ENCODE measurements around the gene SEMA3B.
A peak's percentile ranks its signal among the peaks of the same experiment; 100 is the strongest.
"Not testable (repeated sequence)": the region's sequence is repeated elsewhere in the genome, so short reads cannot be mapped to it uniquely, and the experiment has no call there.

Gene SEMA3B

GRCh38 chr3:50268703-50269451 is at the start of gene SEMA3B:
TSS of gene SEMA3B (plus strand) at chr3:50269147. CDS start at chr3:50269241, 94 bp downstream.
- H3K36me3 ChIP-seq (ENCODE audit: control insufficient read depth in 2 of 2, insufficient read depth in 2 of 2, low read length in 2 of 2) = no peaks in the 10 kb centered on the region
- peak within 1 kb of the TSS; percentile 83 to 87 for H3K9ac ChIP-seq (ENCODE audit: low read length in 2 of 2)
- H3K27me3 ChIP-seq (ENCODE audit: control insufficient read depth in 1 of 2, insufficient read depth in 2 of 2, low read length in 2 of 2) = peaks cover 0 to 9% of the 10 kb centered on the region in 2 donors
- H3K4me1 ChIP-seq (ENCODE audit: control insufficient read depth, insufficient read depth, low read length) = peaks cover 74% of the 10 kb centered on the region
- peak within 1 kb of the TSS; percentile 62 to 78 for H3K4me3 ChIP-seq (ENCODE audit: low read length in 2 of 2)
- H3K9me3 ChIP-seq (ENCODE audit: control insufficient read depth in 2 of 2, low read length in 2 of 2) = no peaks in the 10 kb centered on the region
- peak within 1 kb of the TSS; percentile 96 for H3K27ac ChIP-seq (ENCODE audit: low read length)

GRCh38 chr3:50219285-50219684 is 49.7 kb upstream of the SEMA3B start:
- H3K4me1 ChIP-seq (ENCODE audit: control insufficient read depth, insufficient read depth, low read length) = no peaks in the 10 kb centered on the region
- no peaks in the 10 kb centered on the region for H3K9me3 ChIP-seq (ENCODE audit: control insufficient read depth in 2 of 2, low read length in 2 of 2)
- H3K36me3 ChIP-seq (ENCODE audit: control insufficient read depth in 2 of 2, insufficient read depth in 2 of 2, low read length in 2 of 2) = no peaks in the 10 kb centered on the region
- no peak overlapping the region for H3K4me3 ChIP-seq (ENCODE audit: low read length in 2 of 2)
- H3K9ac ChIP-seq (ENCODE audit: low read length in 2 of 2) = no peak overlapping the region
- peaks cover 2 to 4% of the 10 kb centered on the region in 2 donors for H3K27me3 ChIP-seq (ENCODE audit: control insufficient read depth in 1 of 2, insufficient read depth in 2 of 2, low read length in 2 of 2)
- H3K27ac ChIP-seq (ENCODE audit: low read length) = no peak overlapping the region

- Histone ChIP-seq H3K27ac (ENCODE audit: low read length) (no peak overlapping the region), H3K9ac (ENCODE audit: low read length in 2 of 2) (no peak overlapping the region), H3K4me3 (ENCODE audit: low read length in 2 of 2) (no peak overlapping the region), H3K4me1 (ENCODE audit: control insufficient read depth, insufficient read depth, low read length) (no peaks in the 10 kb centered on the region), H3K9me3 (ENCODE audit: control insufficient read depth in 2 of 2, low read length in 2 of 2) (no peaks in the 10 kb centered on the region), H3K27me3 (ENCODE audit: control insufficient read depth in 1 of 2, insufficient read depth in 2 of 2, low read length in 2 of 2) (peaks cover 2 to 4% of the 10 kb centered on the region in 2 donors), H3K36me3 (ENCODE audit: control insufficient read depth in 2 of 2, insufficient read depth in 2 of 2, low read length in 2 of 2) (no peaks in the 10 kb centered on the region)
These were observed 48.8 kb upstream of the SEMA3B start for GRCh38 chr3:50220109-50220508.

- Histone ChIP-seq H3K4me3 (ENCODE audit: low read length in 2 of 2) (no peak overlapping the region), H3K27ac (ENCODE audit: low read length) (no peak overlapping the region), H3K27me3 (ENCODE audit: control insufficient read depth in 1 of 2, insufficient read depth in 2 of 2, low read length in 2 of 2) (peaks cover 2 to 4% of the 10 kb centered on the region in 2 donors), H3K36me3 (ENCODE audit: control insufficient read depth in 2 of 2, insufficient read depth in 2 of 2, low read length in 2 of 2) (no peaks in the 10 kb centered on the region), H3K4me1 (ENCODE audit: control insufficient read depth, insufficient read depth, low read length) (peaks cover 2% of the 10 kb centered on the region), H3K9ac (ENCODE audit: low read length in 2 of 2) (no peak overlapping the region), H3K9me3 (ENCODE audit: control insufficient read depth in 2 of 2, low read length in 2 of 2) (no peaks in the 10 kb centered on the region)
These were observed 47.9 kb upstream of the SEMA3B start for GRCh38 chr3:50221051-50221410.

GRCh38 chr3:50221411-50222168 is 47.4 kb upstream of the SEMA3B start:
- peaks cover 2 to 4% of the 10 kb centered on the region in 2 donors for H3K27me3 ChIP-seq (ENCODE audit: control insufficient read depth in 1 of 2, insufficient read depth in 2 of 2, low read length in 2 of 2)
- no peak overlapping the region for H3K9ac ChIP-seq (ENCODE audit: low read length in 2 of 2)
- no peak overlapping the region for H3K27ac ChIP-seq (ENCODE audit: low read length)
- H3K9me3 ChIP-seq (ENCODE audit: control insufficient read depth in 2 of 2, low read length in 2 of 2) = no peaks in the 10 kb centered on the region
- H3K4me3 ChIP-seq (ENCODE audit: low read length in 2 of 2) = no peak overlapping the region
- no peaks in the 10 kb centered on the region for H3K36me3 ChIP-seq (ENCODE audit: control insufficient read depth in 2 of 2, insufficient read depth in 2 of 2, low read length in 2 of 2)
- peaks cover 6% of the 10 kb centered on the region for H3K4me1 ChIP-seq (ENCODE audit: control insufficient read depth, insufficient read depth, low read length)

GRCh38 chr3:50222169-50222528 is 46.8 kb upstream of the SEMA3B start:
- no peak overlapping the region for H3K4me3 ChIP-seq (ENCODE audit: low read length in 2 of 2)
- no peak overlapping the region for H3K9ac ChIP-seq (ENCODE audit: low read length in 2 of 2)
- H3K9me3 ChIP-seq (ENCODE audit: control insufficient read depth in 2 of 2, low read length in 2 of 2) = no peaks in the 10 kb centered on the region
- H3K4me1 ChIP-seq (ENCODE audit: control insufficient read depth, insufficient read depth, low read length) = peaks cover 10% of the 10 kb centered on the region
- no peaks in the 10 kb centered on the region for H3K36me3 ChIP-seq (ENCODE audit: control insufficient read depth in 2 of 2, insufficient read depth in 2 of 2, low read length in 2 of 2)
- H3K27me3 ChIP-seq (ENCODE audit: control insufficient read depth in 1 of 2, insufficient read depth in 2 of 2, low read length in 2 of 2) = peaks cover 2 to 4% of the 10 kb centered on the region in 2 donors
- H3K27ac ChIP-seq (ENCODE audit: low read length) = no peak overlapping the region

- H3K4me1 ChIP-seq (ENCODE audit: control insufficient read depth, insufficient read depth, low read length) = peaks cover 17% of the 10 kb centered on the region
- H3K9me3 ChIP-seq (ENCODE audit: control insufficient read depth in 2 of 2, low read length in 2 of 2) = no peaks in the 10 kb centered on the region
- H3K27me3 ChIP-seq (ENCODE audit: control insufficient read depth in 1 of 2, insufficient read depth in 2 of 2, low read length in 2 of 2) = peaks cover 2 to 4% of the 10 kb centered on the region in 2 donors
- no peak overlapping the region for H3K9ac ChIP-seq (ENCODE audit: low read length in 2 of 2)
- H3K27ac ChIP-seq (ENCODE audit: low read length) = no peak overlapping the region
- no peak overlapping the region for H3K4me3 ChIP-seq (ENCODE audit: low read length in 2 of 2)
- no peaks in the 10 kb centered on the region for H3K36me3 ChIP-seq (ENCODE audit: control insufficient read depth in 2 of 2, insufficient read depth in 2 of 2, low read length in 2 of 2)
These were observed 44.3 kb upstream of the SEMA3B start for GRCh38 chr3:50224639-50225038.

- H3K4me3 ChIP-seq (ENCODE audit: low read length in 2 of 2) = peak overlapping the region; percentile 44 to 91
- peaks cover 0 to 3% of the 10 kb centered on the region in 2 donors for H3K27me3 ChIP-seq (ENCODE audit: control insufficient read depth in 1 of 2, insufficient read depth in 2 of 2, low read length in 2 of 2)
- H3K36me3 ChIP-seq (ENCODE audit: control insufficient read depth in 2 of 2, insufficient read depth in 2 of 2, low read length in 2 of 2) = no peaks in the 10 kb centered on the region
- H3K4me1 ChIP-seq (ENCODE audit: control insufficient read depth, insufficient read depth, low read length) = peaks cover 17% of the 10 kb centered on the region
- H3K27ac ChIP-seq (ENCODE audit: low read length) = no peak overlapping the region
- H3K9me3 ChIP-seq (ENCODE audit: control insufficient read depth in 2 of 2, low read length in 2 of 2) = no peaks in the 10 kb centered on the region
- H3K9ac ChIP-seq (ENCODE audit: low read length in 2 of 2) = peak overlapping the region; percentile 47 to 55
These were observed 42.0 kb upstream of the SEMA3B start for GRCh38 chr3:50226888-50227389.

- H3K9ac ChIP-seq (ENCODE audit: low read length in 2 of 2) = peak overlapping the region; percentile 66 to 75
- H3K4me3 ChIP-seq (ENCODE audit: low read length in 2 of 2) = peak overlapping the region; percentile 91
- no peak overlapping the region for H3K27ac ChIP-seq (ENCODE audit: low read length)
- H3K4me1 ChIP-seq (ENCODE audit: control insufficient read depth, insufficient read depth, low read length) = peaks cover 17% of the 10 kb centered on the region
- no peaks in the 10 kb centered on the region for H3K9me3 ChIP-seq (ENCODE audit: control insufficient read depth in 2 of 2, low read length in 2 of 2)
- H3K36me3 ChIP-seq (ENCODE audit: control insufficient read depth in 2 of 2, insufficient read depth in 2 of 2, low read length in 2 of 2) = no peaks in the 10 kb centered on the region
- H3K27me3 ChIP-seq (ENCODE audit: control insufficient read depth in 1 of 2, insufficient read depth in 2 of 2, low read length in 2 of 2) = no peaks in the 10 kb centered on the region
These were observed 41.4 kb upstream of the SEMA3B start for GRCh38 chr3:50227390-50228183.

GRCh38 chr3:50228184-50228763 is 40.7 kb upstream of the SEMA3B start:
- Histone ChIP-seq H3K4me3 (ENCODE audit: low read length in 2 of 2) (peak overlapping the region; percentile 91), H3K4me1 (ENCODE audit: control insufficient read depth, insufficient read depth, low read length) (peaks cover 17% of the 10 kb centered on the region), H3K9ac (ENCODE audit: low read length in 2 of 2) (peak overlapping the region in 1 of 2 donors; percentile 75)
- not testable (repeated sequence) for H3K9me3 ChIP-seq (ENCODE audit: control insufficient read depth in 2 of 2, low read length in 2 of 2); H3K27ac ChIP-seq (ENCODE audit: low read length); H3K27me3 ChIP-seq (ENCODE audit: control insufficient read depth in 1 of 2, insufficient read depth in 2 of 2, low read length in 2 of 2); H3K36me3 ChIP-seq (ENCODE audit: control insufficient read depth in 2 of 2, insufficient read depth in 2 of 2, low read length in 2 of 2)

Data from stomach smooth muscle (tissue), 2 donors.